ENCODE data around the gene SHQ1. TPM values are rescaled to one million over a fixed set of nuclear protein-coding genes. Genes with fewer than 3 reads are reported as not detected.

SHQ1 gene
- total RNA-seq, 1 experiment from 2014 or later = 27.6 TPM

DNA sequence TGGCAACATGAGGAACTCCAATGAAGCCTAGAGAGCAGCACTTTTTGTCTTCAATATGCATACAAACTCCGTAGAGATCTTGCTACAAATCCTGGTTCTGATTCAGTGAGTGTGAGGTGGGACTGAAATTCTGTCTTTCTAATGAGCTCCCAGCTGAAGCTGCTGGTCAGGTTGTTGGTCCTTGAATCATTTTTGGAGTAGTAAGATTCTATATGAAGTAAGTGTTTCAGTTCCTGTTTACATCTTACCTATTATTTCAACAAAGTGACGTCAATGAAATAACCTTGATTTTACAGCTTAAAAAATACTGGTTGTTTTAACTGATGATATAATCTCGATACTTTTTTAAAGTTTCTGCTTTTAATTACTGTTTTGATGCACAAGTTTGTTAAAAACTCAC is 33.9 kb downstream of the SHQ1 start:
- Histone ChIP-seq H3K4me1 (ENCODE audit: control insufficient read depth in 1 of 2, insufficient read depth in 2 of 2, low read length in 2 of 2) (no peaks in the 10 kb centered on the region), H3K9me3 (ENCODE audit: control insufficient read depth in 1 of 2, insufficient read depth in 1 of 2, low read depth in 1 of 2, low read length in 2 of 2) (no peaks in the 10 kb centered on the region), H4K20me1 (ENCODE audit: insufficient read depth) (no peaks in the 10 kb centered on the region), H3K27me3 (ENCODE audit: insufficient read depth, low read length) (no peaks in the 10 kb centered on the region), H3K36me3 (ENCODE audit: control insufficient read depth in 1 of 2, insufficient read depth in 2 of 2, low read length in 2 of 2) (peaks cover 0 to 7% of the 10 kb centered on the region in 2 experiments; a peak in 1 of 4 replicates), H3K9ac (ENCODE audit: low read length) (no peak overlapping the region), H3K9me2 (ENCODE audit: insufficient read depth) (no peaks in the 10 kb centered on the region), H3K27ac (ENCODE audit: low read depth, low read length) (no peak overlapping the region), H3K4me2 (ENCODE audit: low read length) (no peak overlapping the region), H2AFZ (ENCODE audit: low read depth, low read length, poor library complexity, severe bottlenecking) (no peak overlapping the region), H3K4me3 (replicated peaks in 1 of 2; ENCODE audit: low read depth in 1 of 2, low read length in 2 of 2) (no peak overlapping the region), H3K79me2 (ENCODE audit: insufficient read depth, low read length) (no peaks in the 10 kb centered on the region)
- BruUV-seq (replicated peaks) = no TSS peak
- ChIA-PET POLR2A (no interaction called here), CTCF (no interaction called here), RAD21 (ENCODE audit: low non-redundant PET in 1 of 2, low total read pairs in 2 of 2, uncharacterized antibody in 2 of 2, unreplicated experiment in 2 of 2) (no interaction called here)
- TF ChIP-seq SP1 (IDR thresholded peaks at IDR 0.05; ENCODE audit: low read depth) (no peak), SRF (IDR thresholded peaks at IDR 0.05; ENCODE audit: low read depth) (no peak), EZH2 (IDR thresholded peaks at IDR 0.05) (no peak), FOSL1 (IDR thresholded peaks at IDR 0.05; ENCODE audit: low read depth) (no peak), ZNF274 (IDR thresholded peaks at IDR 0.05; ENCODE audit: low read depth, low read length) (no peak), RAD21 (IDR thresholded peaks at IDR 0.05; ENCODE audit: low read depth) (no peak), ELF1 (IDR thresholded peaks at IDR 0.05; ENCODE audit: borderline replicate concordance, low read depth) (no peak), EZH2phosphoT487 (IDR thresholded peaks at IDR 0.05; ENCODE audit: borderline replicate concordance) (no peak), ZFX (IDR thresholded peaks at IDR 0.05) (no peak), CBX3 (IDR thresholded peaks at IDR 0.05; ENCODE audit: low read depth) (no peak), CEBPB (IDR thresholded peaks at IDR 0.05; ENCODE audit: low read depth) (no peak), JUND (IDR thresholded peaks at IDR 0.05) (no peak)
- TF ChIP-seq, protein P1, sequence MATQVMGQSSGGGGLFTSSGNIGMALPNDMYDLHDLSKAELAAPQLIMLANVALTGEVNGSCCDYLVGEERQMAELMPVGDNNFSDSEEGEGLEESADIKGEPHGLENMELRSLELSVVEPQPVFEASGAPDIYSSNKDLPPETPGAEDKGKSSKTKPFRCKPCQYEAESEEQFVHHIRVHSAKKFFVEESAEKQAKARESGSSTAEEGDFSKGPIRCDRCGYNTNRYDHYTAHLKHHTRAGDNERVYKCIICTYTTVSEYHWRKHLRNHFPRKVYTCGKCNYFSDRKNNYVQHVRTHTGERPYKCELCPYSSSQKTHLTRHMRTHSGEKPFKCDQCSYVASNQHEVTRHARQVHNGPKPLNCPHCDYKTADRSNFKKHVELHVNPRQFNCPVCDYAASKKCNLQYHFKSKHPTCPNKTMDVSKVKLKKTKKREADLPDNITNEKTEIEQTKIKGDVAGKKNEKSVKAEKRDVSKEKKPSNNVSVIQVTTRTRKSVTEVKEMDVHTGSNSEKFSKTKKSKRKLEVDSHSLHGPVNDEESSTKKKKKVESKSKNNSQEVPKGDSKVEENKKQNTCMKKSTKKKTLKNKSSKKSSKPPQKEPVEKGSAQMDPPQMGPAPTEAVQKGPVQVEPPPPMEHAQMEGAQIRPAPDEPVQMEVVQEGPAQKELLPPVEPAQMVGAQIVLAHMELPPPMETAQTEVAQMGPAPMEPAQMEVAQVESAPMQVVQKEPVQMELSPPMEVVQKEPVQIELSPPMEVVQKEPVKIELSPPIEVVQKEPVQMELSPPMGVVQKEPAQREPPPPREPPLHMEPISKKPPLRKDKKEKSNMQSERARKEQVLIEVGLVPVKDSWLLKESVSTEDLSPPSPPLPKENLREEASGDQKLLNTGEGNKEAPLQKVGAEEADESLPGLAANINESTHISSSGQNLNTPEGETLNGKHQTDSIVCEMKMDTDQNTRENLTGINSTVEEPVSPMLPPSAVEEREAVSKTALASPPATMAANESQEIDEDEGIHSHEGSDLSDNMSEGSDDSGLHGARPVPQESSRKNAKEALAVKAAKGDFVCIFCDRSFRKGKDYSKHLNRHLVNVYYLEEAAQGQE (IDR thresholded peaks at IDR 0.05; ENCODE audit: low read depth) = no peak
- TF ChIP-seq, protein P2, sequence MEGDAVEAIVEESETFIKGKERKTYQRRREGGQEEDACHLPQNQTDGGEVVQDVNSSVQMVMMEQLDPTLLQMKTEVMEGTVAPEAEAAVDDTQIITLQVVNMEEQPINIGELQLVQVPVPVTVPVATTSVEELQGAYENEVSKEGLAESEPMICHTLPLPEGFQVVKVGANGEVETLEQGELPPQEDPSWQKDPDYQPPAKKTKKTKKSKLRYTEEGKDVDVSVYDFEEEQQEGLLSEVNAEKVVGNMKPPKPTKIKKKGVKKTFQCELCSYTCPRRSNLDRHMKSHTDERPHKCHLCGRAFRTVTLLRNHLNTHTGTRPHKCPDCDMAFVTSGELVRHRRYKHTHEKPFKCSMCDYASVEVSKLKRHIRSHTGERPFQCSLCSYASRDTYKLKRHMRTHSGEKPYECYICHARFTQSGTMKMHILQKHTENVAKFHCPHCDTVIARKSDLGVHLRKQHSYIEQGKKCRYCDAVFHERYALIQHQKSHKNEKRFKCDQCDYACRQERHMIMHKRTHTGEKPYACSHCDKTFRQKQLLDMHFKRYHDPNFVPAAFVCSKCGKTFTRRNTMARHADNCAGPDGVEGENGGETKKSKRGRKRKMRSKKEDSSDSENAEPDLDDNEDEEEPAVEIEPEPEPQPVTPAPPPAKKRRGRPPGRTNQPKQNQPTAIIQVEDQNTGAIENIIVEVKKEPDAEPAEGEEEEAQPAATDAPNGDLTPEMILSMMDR (IDR thresholded peaks at IDR 0.05 in 2 of 3, conservative IDR thresholded peaks at IDR 0.05 in 1 of 3; ENCODE audit: borderline replicate concordance in 1 of 3, insufficient read depth in 1 of 3, low read depth in 2 of 3, low read length in 2 of 3) = no peak
- TF ChIP-seq, protein P3, sequence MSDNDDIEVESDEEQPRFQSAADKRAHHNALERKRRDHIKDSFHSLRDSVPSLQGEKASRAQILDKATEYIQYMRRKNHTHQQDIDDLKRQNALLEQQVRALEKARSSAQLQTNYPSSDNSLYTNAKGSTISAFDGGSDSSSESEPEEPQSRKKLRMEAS (IDR thresholded peaks at IDR 0.05) = no peak
- TF ChIP-seq, protein P4, sequence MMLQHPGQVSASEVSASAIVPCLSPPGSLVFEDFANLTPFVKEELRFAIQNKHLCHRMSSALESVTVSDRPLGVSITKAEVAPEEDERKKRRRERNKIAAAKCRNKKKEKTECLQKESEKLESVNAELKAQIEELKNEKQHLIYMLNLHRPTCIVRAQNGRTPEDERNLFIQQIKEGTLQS (IDR thresholded peaks at IDR 0.05) = no peak
- TF ChIP-seq, protein P5, sequence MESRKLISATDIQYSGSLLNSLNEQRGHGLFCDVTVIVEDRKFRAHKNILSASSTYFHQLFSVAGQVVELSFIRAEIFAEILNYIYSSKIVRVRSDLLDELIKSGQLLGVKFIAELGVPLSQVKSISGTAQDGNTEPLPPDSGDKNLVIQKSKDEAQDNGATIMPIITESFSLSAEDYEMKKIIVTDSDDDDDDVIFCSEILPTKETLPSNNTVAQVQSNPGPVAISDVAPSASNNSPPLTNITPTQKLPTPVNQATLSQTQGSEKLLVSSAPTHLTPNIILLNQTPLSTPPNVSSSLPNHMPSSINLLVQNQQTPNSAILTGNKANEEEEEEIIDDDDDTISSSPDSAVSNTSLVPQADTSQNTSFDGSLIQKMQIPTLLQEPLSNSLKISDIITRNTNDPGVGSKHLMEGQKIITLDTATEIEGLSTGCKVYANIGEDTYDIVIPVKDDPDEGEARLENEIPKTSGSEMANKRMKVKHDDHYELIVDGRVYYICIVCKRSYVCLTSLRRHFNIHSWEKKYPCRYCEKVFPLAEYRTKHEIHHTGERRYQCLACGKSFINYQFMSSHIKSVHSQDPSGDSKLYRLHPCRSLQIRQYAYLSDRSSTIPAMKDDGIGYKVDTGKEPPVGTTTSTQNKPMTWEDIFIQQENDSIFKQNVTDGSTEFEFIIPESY (IDR thresholded peaks at IDR 0.05; ENCODE audit: extremely low read depth, insufficient replicate concordance, low read length) = no peak
- intact Hi-C loops (cut with micrococcal nuclease) = loop anchor here (10.0 kb wide), 1 partner anchor 370 kb away; the partner anchor contains the start of gene RYBP
- ATAC-seq (no peak), DNase-seq (ENCODE audit: low read depth, low spot score) (no peak)

All from HCT116 (cell line).